Measurements from ENCODE around the gene FGFR2.

The FGFR2 gene

DNA sequence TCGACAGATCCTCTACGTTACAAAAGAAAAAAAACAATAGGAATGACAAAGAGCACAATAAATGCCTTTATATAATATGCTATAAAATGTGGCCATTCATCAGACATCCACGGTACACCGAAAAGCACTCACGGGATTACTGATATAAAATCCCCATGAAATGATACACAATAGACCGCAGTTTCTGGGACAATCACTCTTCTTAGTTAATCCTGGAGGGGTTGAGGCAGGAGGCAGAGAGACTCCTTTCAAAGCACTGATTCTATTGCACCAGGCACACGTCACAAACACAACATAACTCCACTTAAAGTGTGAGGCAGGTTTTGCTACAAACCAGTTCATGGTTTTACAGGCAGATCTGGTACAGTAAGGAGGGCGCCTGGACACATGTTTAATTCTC is 113.8 kb downstream of the FGFR2 start:
- DNase-seq = no peak

DNA sequence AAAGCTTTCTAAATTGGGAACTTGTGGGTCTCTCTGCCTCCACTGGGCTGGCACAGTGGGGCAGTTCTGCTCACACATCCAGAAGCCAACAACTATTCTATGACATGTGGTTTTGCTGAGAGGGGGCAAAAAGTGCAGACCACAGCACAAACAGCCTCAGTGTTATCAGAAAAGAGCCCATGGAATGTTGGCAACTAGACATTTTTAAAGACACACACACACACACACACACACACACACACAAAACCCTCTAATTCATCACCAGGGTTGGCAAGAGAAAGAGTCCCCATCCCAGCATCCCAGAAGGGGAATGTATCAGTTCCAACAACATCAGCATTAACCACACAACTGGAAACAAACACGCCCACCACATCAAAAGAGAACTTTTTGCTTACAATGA is 117.1 kb downstream of the FGFR2 start:
- DNase-seq = no peak

DNA sequence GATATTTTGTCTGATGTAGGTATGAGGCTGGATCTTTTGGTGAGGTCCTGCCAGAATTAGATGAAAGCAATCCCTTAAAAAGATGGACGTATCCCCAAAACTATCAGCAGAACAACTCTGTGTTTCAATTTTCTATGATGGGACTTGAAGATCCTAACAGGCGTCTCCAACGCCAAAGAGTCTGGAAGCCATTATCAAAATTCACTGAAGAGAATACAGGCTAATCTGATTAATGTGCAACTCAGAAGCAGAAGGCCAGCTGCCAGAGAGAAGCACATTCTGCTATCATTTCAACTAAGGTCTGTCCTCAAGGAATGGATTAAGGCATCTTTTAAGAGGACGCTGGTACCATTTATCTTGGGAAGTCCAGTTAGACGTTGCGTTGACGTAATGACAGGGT is 119.7 kb downstream of the FGFR2 start:
- DNase-seq = no peak

DNA sequence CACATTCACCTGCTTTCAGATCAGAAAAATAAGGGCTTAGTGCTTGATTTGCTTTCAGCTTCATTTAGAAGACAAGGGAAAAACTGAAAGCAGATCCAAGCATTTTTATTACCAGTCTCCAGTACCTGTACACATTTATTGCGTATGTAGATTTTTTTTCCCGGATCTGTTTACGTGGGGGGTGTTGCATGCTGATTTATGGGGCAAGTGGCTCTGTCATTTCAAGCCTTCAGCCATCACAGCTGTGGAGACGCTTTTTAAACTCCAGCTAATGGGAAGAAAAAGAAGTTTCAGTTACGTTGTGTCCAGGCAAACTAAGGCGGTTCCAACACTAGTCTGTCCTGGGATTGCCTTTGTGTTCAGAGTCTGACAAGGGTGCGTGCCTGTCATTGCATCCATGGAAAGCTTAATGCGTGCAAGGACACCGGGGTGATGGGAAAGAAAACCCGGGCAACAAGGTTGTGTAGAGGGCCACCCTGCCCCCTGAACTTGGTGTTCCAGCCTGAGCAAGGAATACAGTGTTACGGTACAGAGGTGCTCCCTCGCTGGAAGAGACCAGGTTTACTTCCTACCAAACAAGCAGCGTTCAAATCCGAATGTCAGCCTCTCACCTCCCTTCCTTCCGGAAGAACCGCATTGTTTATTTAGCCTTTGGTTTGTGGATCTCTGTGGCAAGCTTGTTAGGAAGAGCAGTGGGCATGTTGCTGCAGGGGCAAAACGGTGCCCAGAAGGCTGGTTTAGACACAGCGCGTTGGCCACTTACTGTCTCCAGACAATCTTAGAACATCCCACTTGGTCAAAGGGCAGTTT is 128.2 kb downstream of the FGFR2 start:
- no peak for DNase-seq

DNA sequence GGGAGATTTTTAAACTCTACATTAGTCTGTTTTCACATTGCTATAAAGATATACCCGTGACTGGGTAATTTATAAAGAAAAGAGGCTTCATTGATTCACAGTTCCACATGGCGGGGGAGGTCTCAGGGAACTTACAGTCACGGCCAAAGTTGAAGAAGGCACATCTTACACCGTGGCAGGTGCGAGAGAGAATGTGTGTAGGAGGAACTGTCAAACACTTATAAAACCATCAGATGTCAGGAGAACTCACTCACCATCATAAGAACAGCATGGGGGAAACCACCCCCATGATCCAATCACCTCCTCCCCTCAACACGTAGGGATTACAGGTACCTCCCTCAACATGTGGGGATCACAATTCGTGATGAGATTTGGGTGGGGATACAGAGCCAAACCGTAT is 129.5 kb downstream of the FGFR2 start:
- no peak for DNase-seq

DNA sequence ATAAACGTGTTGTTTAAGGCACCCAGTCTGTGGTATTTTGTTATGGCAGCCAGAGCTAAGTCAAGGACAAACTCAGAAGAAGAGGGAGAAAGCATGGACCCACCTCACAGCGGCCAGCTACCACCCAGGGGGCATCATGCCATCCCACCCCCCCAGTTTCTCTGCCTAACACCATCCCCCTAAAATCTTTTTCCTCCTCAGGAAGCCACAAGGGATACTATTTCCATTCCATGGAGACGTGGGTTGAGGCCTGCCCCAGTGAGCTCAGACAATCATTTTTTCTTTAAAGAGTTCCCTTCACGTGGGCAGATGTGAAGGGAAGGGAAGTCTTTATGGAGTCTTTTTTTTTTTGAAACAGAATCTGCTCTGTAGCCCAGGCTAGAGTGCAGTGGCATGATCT is 131.8 kb downstream of the FGFR2 start:
- no peak for DNase-seq

DNA sequence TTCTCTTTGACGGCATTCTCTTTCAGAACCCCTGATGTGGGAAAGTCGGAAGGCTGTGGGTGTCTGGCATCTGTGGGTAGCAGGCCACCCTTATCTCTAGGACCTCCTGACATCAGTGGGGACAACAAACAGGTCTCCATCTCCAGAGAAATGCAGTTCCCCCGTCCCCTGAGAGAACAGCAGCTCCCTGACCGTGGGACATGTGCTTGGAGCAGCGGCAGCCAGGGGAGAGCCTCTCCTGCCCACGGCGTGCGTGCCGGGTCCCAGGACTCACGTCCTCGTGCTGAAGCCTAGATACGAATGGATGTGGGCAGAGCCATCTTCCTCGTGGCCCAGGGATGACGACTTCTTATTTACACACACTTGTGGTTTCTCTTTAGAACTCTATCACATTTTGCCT is 133.0 kb downstream of the FGFR2 start:
- no peak for DNase-seq

DNA sequence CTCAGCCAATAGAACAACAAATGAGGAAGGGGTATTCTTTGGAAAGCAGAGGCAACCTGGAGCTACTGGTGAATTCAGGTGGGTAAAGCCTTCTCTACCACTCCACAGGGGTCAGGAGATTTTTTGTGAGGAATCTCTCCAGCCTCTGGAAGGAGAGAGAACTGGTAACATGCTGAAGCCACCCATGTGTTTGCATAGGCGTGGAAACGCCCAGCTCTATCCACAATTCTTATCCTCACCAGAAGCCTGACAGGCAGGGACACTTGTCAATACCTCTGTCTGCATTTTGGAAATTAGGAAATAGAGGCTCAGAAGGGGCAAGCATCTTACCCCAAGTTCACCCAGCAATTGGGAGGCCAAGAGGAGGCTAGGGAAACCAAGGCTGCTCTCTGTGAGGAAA is 133.7 kb downstream of the FGFR2 start:
- DNase-seq = no peak

DNA sequence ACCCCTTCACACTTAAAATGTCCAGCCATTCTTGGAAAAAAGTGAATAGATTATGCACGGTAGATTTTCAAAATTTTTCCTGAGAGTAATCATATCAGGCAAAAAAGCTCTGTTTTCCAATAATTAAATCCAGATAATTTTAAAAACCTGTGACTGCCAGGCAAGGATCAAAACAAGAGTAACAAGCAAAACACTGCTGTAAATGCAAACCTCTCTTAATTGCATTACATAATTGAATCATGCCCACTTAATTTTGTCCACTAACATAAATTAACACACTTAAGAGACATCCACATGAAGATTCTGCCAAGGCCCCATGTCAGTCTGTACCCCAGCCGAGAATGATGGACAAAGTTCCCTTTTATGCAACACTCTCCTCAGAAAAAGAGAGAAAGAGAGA is 135.3 kb downstream of the FGFR2 start:
- DNase-seq = no peak

DNA sequence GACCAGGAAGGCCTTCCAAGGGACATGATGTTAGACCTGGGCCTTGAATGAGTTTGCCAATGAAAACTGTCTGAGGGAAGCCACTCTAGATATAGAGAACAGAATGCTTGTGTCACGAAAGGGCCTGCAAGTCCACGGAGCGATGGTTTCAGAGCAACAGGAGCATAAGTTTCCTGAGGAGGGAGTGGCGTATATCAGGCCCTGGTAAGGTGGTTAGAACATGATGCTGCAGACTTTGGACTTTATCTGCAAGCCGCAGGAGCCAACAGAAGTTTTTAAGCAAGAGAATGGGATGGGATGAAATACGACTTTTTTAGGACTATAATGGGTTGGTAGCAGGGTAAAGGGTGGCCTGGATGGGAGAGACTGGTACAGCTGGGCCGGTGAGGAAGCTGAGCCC is 136.0 kb downstream of the FGFR2 start:
- no peak for DNase-seq

DNA sequence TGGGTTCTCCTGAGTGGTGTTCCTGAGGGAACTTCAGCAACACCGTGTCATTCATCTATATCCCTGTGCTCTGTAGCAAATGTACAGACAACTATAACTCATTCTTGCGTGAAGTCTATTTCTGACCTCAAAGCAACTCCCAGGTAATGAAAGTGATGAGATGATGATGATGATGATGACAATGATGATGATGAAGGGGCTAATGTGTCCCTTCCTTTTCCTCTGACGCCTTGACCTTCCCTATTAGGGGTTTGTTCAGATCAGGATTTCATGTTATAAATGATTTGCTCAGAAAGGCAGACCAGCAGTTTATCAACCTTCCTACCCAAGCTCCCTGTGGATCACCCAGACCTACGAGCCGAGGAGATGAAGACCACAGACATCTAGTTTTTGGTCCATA is 136.9 kb downstream of the FGFR2 start:
- DNase-seq = no peak

DNA sequence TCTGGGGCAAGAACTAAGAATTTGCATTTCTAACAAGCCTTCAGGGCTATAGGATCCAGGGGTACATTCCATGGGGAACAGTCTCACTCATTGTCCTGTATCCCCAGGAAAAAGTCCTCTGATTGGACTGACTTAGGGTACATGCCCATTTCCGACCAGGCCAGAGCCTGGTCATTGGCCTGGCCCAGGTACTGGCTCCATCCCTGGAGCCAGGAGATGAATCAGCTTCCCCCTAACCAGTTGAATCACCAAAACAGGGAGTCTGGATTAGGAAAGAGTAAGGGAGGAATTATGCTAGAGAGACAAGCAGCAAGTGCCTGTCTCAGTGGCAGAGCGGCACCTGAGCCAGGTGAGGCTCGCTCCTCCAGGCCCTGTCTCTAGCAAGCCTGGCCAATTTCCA is 137.5 kb downstream of the FGFR2 start:
- no peak for DNase-seq

DNA sequence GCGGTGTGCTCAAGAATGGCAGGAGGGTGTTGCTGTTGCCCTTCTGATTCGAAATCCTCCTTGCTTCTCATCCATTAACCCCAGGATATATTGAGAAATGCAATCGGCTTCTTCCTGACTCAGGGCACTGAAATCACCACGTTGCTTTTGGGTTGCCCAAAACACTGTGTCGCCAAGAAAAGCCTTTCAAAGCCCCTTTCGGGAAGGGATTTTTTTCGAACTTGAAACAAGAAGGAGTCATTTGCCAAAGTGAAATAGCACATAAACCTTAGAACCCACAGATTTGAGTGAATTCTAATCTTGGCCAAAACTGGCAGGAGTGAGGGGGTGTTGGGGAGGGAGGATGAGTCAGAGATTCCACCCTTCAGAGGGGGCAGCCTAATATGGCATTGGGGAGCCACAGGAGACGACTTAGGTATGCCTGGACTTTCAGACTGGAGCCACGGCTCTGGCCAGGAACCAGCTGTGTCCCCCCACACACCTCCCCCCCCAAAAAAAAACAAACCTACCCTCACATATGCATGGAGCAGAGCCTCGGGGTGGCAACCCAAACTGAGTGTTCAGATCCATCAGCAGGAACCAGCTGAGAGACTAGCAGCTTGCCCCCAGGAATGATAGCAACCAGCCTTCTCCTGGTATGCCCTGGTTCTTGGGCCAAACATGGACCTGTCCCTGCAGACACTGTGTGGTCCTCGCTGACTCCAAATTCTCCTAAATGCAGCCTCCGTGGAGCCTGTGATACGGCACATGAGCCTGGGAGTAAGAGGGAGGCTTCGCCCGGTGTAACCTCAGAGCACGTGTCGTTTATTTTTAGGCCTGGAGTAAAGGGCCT is 138.4 kb downstream of the FGFR2 start:
- DNase-seq = no peak

DNA sequence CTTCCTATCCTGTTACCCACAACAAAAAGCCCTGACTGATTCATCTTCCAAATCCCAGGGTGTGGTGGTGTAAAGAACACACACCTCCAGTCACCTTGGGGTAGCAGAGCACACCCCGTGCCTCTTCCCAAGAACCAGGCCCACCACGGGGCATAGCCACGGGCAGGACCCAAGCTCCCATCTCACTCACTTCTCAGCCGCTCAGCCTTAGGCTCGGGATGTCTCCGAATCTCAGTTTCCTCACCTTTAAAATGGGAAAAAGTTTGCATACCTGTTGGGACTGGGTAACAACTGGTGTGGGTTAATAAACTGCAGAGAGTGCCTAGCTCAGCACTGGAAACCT is 139.0 kb downstream of the FGFR2 start:
- no peak for DNase-seq

DNA sequence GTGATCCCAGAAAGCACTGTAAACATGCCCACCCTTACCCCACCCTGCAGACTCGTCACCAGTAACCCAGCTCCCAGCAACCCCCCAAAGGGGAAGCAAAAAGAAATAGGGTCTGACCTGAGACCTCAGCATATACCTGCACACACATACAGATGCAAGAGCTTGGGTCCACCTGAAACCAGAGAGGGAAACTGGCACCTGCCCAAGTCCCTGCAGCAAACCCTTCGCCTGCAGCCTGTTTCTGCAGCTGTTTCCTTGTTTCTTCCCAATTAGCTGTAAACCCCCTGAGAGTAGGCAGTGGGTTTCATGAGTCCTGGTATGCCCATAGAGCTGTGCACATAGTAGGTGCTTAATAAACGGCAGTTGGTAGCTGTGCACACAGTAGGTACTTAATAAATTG is 140.5 kb downstream of the FGFR2 start:
- DNase-seq = no peak

DNA sequence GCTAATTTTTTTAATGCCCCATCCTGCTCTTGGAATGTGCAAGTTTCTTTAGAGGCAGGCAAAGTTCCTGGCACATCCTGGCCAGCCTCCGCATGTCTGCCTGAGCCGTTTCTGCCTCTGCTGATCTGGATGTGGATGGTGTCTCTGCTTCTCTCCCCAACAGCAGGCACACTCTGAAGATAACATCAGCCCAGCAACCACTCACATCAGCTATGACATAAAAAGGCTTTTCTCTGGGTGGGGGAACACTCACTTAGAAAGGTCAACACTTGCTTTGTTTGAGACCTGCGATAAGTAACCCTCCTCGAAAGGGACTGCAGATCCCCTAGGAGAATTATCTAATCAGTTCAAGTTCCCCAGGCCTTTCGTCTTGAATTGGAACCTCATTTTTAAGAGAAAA is 142.9 kb downstream of the FGFR2 start:
- no peak for DNase-seq

DNA sequence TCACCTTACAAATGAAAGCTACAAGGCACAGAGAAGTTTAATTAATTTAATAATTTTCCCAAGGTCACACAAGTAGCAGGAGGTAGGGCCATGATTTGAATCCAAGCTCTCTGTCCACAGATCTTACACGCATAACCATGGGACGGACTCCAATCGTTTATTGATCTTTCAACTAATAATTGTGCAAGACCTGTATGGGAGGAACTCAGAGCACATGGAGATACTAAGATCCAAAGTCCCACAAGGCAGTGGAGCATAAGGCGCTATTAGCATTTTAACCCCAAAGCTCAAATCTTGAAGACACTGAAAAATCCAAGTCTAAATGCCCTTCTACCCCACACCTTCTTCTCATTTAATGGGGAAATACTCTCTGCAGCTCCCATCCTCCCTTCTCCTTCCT is 143.5 kb downstream of the FGFR2 start:
- DNase-seq = no peak

DNA sequence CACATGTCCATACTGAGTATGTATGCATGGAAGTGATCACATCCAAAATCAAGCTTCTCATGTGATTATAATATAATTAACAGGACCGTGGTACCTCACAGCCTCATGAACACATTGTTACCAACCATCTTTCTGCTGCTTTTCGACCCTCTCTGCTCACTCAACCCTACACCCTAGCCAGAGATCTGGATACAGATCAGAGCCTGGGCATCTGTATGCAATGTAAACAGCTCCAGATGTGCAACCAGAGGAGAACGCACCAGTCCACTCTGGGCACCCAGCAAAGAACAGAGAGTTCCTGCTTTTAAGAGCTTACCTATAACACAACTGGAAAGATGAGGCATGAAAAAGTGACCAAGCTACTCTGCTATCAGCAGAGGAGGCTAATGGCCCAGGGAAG is 145.1 kb downstream of the FGFR2 start:
- DNase-seq = no peak

DNA sequence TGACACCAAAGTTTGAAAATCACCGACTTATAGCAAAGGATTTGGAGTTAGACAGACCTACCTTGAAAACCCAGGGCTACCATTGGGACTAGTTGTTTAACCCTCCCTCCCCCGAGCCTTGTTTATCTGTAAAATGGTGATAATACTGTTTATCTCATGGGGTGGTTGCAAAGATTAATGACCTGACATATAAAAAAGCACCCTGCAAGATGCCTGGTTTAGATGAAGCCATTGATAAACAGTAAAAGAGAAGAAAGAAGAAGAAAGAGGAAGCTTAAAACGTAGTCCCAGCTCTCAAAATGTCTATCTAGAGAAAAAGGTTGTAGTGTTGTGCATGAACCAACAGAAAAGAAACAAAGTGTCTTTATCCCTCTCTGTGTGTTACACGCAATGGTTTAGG is 145.7 kb downstream of the FGFR2 start:
- DNase-seq = no peak

DNA sequence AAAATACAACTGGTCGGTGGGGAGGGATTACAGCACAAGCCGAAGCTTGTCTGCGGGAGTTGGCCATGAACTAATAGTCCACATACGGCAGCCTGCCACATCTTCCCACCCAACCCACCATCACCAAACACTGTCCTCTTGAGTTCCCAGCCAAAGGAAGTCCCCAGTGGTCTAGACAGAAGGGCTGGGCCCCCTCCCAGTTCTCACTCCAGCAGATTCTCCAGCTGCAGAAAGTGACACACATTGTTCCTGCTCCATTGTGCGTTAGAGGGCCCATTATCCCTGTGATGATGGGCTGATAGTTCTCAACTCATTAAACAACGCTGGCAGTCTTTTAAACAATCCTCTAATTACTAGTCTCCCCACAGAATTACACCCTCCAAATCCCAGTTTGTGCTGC is 148.0 kb downstream of the FGFR2 start:
- no peak for DNase-seq

DNA sequence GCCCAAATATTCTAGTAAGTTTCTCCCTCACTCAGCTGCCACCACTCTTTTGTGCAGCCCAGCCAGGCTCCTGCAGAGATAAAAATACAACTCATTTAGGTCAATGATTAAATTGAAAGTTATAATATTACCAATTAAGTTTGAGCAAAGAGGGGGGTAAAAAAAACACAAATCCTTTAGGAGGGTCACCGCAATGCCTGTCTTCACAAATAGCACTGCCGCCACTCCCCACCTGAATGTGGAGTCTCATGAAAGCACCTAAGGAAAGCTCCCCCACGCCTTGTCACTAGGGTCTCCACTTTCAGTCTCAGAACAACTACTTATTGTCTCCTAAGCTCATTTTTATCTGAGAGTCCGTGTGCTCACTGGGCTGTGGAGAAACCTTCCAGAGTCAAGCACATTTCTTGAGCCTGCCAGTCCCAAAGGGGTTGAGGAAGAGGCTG is 148.7 kb downstream of the FGFR2 start:
- no peak for DNase-seq

DNA sequence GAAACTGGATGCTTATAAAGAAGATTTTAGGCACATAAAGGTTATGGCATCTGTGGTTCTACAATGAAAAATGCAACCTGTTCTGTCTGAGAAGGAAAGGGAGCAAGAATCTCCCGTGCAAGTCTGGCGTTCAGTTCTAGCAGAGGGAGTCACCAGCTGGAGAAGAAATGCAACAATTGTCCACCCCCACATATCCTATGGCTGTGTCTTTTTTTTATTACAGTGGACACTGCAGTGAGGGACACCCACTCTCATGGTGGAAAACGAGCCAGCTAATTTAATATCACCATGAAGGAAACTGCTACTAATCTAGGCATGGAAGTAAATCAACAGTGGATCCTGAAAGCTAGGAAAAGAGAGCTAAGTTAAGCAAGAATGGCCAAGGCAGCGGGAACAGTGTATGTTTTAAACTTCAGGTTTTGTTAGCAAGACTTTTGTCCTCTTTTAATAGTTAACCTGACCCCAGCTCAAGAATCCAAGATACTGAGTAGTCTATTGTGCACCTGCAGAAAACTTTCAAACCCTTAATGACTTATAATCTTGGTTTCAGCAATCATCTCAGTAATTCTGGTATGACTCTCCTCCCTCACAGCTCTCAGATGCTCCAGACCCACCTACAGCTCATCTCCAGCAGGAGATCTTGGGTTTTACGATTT is 149.3 kb downstream of the FGFR2 start:
- DNase-seq = no peak

DNA sequence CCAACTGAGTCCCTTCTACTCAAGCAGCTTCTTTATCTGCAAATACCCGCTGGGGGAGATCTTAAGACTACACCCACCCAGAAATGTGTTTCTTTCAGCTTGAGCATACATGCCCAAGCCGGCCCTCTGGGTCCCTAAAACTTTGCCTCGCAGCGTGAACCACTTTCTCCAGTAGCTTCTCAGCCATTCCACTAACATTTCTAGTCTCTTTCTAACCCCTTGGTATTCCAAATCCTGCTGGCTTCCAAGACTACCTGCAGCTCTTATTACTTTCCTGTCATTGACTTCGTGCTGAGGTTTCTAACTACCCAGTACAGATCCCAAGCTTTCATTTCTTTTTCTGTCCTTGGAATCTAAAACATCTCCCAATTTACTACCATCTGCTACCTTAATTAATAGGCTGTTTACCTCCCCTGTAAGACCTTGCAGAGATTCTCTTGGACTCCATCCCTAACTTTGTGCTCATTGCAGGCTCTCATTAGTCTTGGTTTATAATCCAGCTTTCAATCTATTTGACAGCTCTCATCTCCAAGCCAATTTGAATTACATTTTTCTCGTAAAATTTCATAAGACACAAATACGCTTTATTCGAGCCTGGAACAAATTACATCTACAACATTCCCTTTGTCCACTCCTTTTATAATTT is 153.6 kb downstream of the FGFR2 start:
- no peak for DNase-seq

Measured in NCI-H1417 (cell line).